LHCN-M2 (cell line): ENCODE results near the gene SLC12A7. TPM values are rescaled to one million over a fixed set of nuclear protein-coding genes. Genes with fewer than 3 reads are reported as not detected.
"Not testable (repeated sequence)": the region's sequence is repeated elsewhere in the genome, so short reads cannot be mapped to it uniquely, and the experiment has no call there.

Source experiments
- DNase-seq: peaks from one replicate; pipeline ENCODE4 v3.0.0-alpha.2; 2012; ENCODE audit warnings: low read depth
- polyA plus RNA-seq: library from polyadenylated mRNA; unstranded; fragments of >200 nt; gene quantifications from one replicate; pipeline ENCODE4 v1.2.1, GENCODE V29; 2012; ENCODE audit warnings: missing spikeins
- total RNA-seq: library from RNA; depleted of rRNA; stranded (reverse); fragments of >200 nt; gene quantifications from 2 replicates; pipeline ENCODE4 v1.2.3, GENCODE V29; 2014; rRNA removed

SLC12A7 gene
- 2.5 and 5.5 TPM in 2 replicates for total RNA-seq
- 0.16 TPM for polyA plus RNA-seq

DNA sequence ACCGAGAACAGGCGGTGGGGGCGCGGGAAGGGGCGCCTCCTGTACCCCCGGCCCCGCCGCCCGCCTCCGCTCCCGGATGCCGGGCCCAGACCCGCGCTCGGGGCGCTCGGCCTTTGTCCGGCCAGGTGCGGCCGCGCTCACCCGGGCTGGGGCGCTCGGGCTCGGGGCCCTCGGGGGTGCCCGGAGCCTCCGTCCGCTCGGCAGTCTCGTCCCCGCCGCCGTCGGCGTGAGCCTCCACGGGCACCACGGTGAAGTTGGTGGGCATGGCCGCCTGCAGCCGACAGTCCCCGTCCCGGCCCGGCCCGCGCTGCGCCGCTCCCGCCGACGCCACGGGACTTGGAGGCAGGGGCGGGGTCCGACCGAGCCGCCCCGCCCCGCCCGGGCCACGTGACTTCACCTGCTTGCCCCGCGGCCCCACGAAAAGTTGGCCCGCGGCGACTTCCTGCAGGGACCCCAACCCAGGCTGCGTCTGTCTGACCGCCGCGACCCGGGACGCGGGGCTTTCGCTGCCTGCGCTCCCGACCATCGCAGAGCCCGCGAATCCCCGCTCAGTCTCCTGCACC lies at the start of gene SLC12A7:
Gene SLC12A7, minus strand, starts transcription at position 337 of the 563 bp plus-strand sequence. Its CDS starts 72 bp downstream, at position 265.
- no peak for DNase-seq

DNA sequence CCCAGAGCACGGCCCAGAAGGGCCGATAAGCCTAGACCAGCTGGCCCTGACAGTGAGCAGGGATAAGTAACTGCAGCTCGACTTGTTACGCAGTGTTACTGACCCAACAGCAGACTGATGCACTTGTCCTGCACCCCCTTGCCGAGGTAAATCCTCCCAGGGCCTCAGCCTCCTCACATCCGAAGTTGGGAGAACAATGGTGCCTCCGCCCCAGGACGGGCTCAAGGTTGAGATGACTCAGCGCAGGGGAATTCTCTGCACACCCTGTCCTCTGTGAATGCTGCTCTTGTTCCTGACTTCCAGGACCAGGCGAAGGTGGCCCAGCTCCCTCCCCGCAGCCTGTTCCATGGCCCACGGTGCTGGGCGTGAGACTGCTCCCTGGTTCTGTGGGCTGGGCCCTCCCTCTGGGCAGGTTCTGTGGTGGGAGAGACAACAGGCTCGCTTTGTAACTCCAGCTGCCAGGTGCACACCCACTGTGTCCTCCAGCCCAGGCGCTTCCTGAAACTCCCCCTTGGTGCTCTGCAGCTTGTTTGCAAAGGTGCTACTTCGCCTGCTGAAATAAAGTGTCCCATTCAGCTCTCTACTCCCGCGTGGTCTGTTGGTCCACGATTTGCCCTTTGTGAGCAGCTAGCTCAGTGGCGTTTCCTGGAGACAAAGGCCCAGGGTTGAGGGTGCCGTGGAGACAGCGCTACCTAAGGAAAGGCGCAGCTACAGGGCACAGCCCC lies 49.4 kb upstream of the SLC12A7 start:
- no peak for DNase-seq

DNA sequence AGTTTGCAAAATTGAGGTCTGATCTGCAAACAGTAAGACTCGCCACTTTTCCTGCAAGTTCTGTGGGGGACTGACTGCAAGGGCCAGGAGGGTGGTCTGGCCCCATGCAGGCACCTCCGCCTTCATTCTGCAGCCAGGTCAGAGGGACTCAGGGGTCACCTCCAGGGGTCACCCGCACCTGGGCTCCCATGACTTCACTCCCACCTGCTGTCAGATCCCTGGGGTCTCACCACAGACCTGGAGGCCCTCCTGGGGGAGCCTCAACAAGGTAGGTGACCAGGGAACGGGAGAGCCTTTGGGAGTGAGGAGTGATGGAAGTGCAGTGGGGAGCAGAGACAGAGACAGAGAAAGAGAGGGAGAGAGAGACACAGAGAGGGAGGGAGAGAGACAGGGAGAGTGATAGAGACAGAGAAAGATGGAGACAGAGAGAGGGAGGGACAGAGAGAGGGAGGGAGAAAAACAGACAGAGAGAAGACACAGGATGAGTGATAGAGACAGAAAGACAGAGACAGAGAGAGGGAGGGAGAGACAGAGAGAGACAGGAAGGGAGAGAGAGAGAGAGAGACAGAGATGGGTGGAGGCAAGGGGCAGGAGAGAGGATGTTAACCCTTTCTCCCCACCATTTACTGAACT lies 48.0 kb upstream of the SLC12A7 start:
- no peak for DNase-seq

DNA sequence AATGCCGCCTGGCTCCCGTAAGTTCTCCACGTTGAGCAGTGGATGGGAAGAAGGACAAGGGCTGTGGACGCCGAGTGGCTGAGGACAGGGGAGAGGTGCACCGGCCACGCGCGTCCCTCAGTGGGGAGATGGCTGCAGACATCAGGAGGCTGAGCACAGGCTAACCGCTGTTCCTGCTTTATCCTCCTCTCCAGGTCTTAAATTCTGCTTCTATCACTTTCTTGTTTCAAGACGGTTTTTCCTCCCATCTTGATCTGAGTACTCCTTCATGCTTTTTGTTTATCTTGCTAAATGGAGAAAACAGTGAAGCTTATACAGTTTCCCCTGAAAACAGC lies 47.4 kb upstream of the SLC12A7 start:
- no peak for DNase-seq

DNA sequence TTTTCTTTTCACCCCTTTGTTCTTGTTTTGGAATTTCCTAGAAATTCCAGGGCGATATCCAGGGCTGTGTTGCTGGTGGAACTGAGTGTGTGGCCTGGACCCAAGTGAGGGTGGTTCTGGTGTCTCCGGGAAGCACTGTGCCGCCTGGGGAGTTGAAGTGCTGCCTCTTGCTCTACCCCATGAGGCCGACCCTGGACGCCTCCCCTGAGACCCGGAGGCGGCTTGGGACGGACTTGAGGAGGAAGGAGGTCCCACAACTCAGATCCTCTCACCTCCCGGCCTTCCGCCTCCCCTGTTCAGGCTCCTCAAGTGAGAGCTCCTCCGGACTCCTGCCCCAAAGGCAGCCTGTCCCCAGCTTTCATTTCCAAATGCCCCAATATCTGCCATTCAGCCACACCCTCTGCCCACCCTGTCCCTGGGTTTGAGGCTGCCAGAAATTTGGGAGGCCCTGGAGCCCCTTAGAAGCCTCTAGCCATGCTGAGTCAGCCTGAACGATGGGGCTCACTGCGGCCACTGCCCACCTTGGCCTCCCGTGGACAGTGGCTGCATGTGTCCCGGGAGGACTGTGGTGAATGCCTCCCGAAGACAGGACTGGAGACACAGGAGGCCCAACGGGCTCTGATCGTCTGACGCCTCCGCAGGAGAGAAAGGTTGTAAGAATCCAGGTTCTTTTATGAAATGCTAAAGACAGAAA lies 46.9 kb upstream of the SLC12A7 start:
- DNase-seq, result no peak

DNA sequence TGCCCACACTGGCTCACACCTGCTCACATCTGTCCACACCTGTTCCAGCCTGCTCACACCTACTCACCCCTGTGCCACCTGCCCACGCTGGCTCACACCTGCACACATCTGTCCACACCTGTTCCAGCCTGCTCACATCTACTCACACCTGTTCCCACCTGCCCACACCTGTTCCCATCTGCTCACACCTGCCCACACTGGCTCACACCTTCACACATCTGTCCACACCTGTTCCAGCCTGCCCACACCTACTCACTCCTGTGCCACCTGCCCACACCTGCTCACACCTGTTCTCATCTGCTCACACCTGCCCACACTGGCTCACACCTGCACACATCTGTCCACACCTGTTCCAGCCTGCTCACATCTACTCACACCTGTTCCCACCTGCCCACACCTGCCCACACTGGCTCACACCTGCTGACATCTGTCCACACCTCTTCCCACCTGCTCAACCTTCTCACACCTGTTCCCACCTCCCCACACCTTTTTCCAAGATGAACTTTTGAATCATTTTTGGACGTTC lies 45.7 kb upstream of the SLC12A7 start:
- not testable (repeated sequence) for DNase-seq

DNA sequence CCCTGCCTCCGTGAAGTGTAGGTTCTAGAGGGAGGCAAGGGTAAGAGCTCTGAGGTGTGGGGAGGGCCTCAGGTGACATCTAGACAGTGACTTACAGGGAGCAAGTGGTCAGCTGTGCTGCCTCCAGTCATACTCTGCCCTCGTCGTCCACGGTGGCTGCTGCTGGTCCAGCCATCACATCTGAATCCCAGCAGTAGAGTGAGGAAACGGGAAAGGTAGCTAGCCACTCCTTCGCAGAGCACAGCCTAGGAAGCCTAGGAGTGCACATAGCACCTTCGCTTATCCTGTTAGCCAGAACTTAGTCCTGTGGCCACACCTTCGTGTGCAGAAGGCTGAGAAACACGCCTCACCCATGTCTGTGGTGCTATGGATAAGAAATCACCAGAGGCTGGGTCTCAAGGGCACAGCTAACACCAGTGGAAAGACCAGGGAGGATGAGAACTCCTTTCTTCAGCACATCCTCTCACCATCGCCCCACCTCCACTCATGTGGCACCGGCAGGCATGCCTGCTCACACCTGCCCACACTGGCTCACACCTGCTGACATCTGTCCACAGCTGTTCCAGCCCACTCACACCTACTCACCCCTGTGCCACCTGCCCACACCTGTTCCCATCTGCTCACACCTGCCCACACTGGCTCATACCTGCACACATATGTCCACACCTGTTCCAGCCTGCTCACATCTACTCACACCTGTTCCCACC lies 45.0 kb upstream of the SLC12A7 start:
- no peak for DNase-seq

DNA sequence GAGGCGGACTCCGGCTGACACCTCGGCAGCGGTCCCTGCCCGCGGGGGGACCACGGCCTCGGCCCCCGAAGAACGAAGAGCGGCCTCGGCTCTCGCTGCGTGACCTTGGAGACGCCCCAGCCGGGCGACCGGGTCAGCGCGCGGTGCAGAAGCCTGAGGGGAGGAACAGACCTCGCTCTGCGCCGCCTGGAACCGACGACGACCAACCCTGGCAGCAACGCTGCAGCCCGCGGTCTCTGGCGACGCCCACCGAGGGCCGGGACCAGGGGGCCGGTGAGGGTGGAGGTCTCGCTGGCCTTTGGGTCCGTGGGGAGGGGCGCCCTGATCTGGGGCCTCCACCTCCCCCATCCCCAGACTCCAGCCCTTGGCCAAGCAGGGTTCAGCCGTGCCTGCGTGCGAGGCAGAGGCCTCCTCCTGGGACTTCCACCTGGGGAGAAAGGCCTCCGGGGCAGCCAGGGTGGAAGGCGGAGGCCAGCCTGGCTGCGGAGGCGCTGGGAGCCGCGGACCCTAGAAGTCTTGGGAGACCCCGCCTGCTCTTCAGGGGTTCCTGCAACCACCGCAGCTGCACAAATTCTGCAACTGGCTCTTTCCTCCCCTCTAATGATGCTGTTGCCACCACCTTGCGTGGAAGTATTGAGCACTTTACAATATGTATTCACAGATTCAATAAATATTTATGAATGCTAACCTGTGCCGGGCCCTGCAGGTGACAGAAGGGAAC lies 44.3 kb upstream of the SLC12A7 start:
- DNase-seq, result no peak

DNA sequence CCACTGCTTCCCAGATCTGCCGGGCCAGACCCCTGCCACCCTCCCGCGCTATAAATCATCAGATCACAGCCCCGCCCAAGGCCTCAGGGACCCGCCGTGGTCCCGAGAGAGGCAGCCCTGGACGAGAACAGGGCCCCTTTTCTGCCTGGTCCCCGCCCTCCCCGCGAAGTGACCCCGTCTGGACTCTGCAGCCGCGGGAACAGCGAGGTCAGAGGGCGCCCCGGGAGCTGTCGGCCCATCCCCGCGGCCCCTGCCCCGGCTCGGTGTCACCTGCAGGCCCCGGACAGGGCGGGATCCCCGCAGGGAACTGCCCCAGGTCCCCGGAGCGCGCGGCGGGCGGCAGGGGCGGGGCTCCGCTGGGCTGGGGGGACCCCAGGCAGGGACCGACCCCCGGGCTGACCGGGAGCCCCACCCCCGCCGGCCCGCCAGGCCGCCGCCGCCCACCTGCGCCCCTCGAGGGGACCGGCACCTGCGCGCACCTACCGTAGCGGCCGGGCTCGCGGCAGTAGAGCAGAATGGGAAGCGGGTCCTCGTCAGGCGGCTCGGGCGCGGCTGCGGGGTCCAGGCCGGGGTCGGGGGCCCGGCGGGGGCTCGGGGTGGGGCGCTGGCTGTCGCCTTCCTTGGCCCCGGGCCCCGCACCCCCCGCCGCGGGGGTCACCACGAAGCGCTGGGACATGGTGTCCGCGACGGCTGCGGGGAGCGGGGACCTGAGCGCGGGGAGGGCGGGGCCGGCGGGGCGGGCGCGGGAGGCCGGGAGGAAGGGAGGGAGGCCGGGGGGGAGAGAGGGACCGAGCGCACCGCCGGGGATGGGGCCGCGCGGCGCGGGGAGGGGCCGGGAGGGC lies 43.5 kb upstream of the SLC12A7 start:
- DNase-seq, result no peak

DNA sequence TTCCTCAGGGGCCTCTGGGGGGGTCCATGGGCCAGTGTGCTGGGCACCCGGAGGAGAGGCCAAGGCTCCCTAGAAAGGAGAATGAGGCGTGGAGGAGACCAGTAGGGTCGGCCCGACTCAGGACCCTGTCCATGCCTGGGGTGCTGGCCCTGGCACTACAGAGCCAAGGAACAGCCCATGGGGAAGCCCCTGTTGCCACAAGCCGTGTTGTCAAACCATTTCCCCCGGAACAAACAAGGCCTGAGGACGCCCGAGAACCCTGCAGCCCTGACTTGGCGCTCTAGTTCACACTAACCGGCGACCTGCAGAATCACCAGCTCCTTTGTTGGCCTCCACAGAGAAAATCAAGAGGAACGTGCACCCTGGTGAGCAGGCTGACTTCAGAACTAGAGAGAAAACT lies 41.6 kb upstream of the SLC12A7 start:
- no peak for DNase-seq

DNA sequence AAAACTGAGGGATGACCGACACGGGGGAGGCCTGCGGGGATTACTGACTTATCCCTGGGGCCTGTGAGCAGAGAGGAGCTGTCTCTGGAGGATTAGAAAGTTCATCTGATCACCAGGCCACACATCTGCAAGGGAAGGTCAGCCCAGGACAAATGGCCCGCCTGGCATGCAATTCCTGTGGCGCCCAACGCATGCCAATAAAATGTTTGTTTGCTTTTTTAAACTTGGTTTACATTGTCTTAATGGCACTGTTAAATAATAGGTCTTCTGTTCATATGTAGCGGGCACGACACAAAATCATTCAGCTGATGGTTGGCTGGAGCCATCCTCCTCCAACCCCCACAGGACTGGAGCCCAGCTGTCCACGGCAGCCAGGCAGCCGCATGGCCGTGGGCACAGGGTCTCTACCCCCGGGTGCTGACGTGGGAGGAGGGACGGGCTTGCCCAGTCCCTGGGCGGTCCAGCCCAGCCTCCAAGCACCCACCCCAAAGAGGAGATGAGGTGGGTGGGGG lies 41.0 kb upstream of the SLC12A7 start:
- DNase-seq, result peak; percentile 29

DNA sequence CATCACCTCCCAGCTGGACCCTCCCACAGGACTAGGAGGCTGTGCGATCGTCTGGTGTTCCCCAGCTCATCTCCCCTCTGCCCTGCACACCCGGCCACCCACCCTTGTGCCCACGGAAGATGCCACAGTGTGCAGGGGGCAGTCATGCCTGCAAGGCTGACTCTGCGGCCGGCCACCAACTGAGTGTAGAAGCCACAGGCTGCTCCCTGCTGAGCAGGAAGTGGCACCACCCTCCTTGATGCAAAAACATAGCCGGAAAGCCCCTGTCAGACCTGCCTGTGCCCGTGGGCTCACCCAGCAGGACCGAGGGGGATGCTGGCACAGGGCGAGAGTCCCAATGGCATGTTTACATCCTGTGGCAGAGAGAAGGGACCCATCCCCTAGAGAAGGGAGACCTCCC lies 40.3 kb upstream of the SLC12A7 start:
- no peak for DNase-seq

DNA sequence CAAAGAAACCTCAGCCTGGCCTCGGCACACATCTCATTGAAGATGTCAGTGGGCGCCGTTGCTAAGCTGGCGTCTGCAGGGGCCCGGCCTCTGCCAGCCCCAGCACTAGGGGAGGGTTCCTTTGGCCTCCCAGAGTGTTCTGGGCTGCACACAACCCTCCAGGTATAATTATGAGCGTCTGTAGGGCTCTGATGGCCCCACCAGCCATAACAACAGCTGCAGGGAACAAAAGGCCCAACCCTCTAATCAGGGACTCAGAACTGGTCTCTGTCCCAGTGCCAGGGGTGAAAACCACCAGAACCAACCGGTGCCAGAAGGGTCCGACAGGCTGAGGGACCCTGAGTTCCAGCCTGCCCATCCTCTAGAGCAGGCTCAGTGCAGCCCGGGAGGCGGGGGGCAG lies 39.5 kb upstream of the SLC12A7 start:
- DNase-seq, result no peak

DNA sequence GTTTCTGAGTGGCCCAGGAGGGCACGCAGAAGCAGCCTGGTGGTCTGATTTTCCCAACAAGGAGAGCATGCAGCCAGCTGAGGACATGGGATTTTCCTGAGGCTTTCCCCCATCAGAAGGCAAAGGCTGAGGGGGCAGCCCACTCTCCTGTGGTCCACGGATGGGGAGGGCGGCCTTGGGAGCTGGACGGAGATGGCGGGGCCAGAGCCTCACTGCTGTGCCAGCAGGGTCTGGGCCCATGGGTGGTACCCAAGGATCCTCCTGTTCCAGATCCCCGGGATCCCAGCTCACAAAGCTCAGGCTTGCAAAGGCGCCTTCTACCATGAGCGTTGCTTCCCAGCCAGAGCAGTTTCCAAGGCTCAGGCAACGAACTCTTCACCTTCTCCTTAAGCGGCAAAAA lies 39.0 kb upstream of the SLC12A7 start:
- DNase-seq, result no peak

DNA sequence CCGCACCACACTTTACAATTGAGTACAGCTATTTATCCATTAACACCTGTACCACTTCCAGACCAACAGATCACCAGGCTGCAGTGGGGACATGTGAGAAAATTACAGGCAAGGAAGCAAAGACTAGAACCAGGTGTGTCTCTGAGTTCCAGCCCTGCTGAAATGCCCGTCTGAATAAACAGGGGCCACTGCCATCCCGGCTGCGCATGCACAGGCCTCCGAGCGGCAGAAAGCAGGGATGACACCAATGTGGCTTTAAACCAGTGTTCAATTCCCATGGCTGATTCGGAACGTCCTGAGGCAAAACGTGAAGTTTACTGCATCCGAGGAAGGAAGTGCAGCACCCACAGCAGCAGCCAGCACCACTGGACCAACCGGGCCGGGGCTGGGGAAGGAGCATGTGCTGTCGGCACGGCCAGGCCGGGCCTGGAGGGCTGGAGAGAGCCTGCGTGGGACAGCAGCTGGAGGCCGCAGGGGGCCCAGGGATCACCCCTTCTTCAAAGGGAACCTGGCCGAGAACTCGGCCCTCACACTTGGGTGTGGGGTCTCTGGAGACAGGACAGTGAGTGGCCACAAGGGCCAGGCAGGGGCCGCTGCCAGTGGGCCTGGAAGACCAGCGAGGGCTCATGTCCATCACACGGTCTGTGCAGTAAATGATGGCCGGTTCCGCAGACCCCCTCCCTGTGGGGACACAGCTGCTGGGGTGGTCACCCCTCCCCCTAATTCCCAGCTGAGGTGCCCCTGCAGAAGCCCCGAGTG lies 33.0 kb upstream of the SLC12A7 start:
- no peak for DNase-seq

DNA sequence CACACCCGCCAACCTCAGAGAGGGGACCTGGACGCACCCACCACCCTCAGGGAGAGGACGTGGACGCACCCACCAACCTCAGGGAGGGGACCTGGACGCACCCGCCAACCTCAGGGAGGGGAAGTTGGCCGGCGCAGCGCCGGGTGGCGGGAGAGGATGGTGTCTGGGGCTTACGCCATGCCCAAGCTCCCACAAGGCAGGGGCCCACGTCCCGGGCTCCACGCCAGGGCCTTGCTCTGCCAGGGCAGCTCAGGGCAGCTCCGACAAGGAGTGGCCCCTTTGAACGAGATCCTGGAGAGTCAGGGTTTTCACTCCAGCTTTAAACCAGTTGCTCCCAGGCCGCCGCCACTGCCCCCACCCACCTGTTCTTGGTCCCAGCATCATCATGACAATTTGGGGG lies 32.2 kb upstream of the SLC12A7 start:
- DNase-seq, result no peak

DNA sequence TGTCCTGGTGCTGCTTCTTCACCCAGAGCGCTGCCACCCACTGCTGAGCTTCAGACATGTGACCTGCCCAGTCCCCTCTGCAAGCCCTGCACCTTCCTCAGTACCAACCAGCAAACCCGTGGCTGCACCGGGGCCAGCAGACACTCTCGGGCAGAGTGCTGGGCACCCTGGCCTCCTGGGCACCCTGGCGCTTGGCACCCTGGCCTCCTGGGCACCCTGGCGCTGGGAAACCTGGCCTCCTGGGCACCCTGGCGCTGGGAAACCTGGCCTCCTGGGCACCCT lies 31.7 kb upstream of the SLC12A7 start:
- no peak for DNase-seq

DNA sequence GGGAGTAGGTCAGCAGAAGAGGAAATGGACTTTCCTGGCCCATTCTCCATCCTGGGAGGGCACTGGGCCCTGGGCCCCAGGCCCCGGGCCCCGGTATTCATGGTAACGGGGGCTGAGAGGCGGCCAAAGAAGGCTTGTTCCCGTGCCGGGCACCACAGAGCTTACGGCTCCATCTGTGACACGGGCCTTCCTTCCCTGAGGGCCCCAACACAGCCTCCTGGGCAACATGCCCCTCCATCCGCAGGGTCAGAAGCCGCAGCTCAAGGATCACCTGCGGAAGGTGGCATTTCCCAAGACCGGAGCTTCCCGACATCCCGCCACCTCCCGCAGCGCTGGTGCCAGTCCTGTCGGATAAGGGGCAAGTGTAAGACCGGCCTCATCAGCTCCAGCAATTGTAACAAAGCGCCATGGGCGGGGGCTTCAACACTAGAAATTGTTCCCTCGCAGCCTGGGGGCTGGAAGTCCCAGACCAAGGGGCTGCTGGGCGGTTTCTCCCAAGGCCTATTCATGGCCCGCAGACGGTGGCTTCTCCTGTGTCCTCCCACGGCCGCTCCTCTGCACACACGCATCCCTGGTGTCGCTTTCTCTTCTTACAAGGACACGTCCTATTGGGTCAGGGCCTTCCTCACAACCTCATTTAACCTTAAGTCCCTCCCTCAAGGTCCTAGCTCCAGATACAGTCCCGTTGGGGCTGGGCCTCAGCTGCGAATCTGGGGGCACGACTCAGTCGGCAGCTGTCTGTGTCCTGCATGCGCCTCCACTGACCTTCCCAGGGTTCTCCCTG lies 31.2 kb upstream of the SLC12A7 start:
- DNase-seq, result no peak

DNA sequence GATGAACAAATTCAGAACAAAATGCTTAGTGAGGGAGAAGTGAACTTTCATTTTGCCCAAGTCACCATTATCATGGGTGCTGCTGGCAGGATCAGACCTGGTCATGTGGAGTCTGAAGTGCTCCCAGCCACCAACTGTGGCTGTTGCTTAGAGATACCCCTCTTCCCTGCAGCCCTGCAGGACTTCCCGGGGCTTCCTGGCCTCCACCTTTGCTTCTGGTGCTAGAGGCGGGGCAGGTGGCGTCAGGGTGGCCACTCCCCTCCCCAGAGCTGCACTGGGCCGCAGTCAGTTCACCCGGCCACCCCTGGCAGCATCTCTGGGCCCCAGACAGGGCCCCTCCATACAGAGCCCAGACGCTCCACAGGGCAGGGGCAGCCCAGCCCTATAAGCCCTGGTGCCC lies 30.0 kb upstream of the SLC12A7 start:
- no peak for DNase-seq
